Stimulated activated CD4-positive, alpha-beta T cell treated with anti-CD3 and anti-CD28 coated beads, Interleukin-15, amount 100 ng/mL, for 1 hour (primary cell): ENCODE measurements around the gene TSPAN31.

Experiments used
- DNase-seq, 2 donors: peaks; one replicate each; pipeline ENCODE4 v3.0.0-alpha.2; 2020; ENCODE audit warnings: low read depth in 1 of 2, low spot score in 1 of 2

Gene TSPAN31

GRCh38 chr12:57722716-57723629 is 21.9 kb upstream of the TSPAN31 start:
- no peak for DNase-seq

- DNase-seq = no peak
These were observed 21.2 kb upstream of the TSPAN31 start for GRCh38 chr12:57723630-57723962.

GRCh38 chr12:57724003-57724935 is 20.6 kb upstream of the TSPAN31 start:
- DNase-seq = no peak

GRCh38 chr12:57724936-57725740 is 19.7 kb upstream of the TSPAN31 start:
- no peak for DNase-seq

GRCh38 chr12:57725851-57726150 is 19.0 kb upstream of the TSPAN31 start:
- DNase-seq = no peak

- no peak for DNase-seq
These were observed 18.5 kb upstream of the TSPAN31 start for GRCh38 chr12:57726151-57726883.

- DNase-seq = no peak
These were observed 17.7 kb upstream of the TSPAN31 start for GRCh38 chr12:57726884-57727757.

GRCh38 chr12:57727758-57728395 is 17.0 kb upstream of the TSPAN31 start:
- no peak for DNase-seq

GRCh38 chr12:57729321-57729844 is 15.5 kb upstream of the TSPAN31 start:
- no peak for DNase-seq

- DNase-seq = no peak
These were observed 14.3 kb upstream of the TSPAN31 start for GRCh38 chr12:57730336-57731067.

GRCh38 chr12:57731411-57732080 is 13.3 kb upstream of the TSPAN31 start:
- no peak for DNase-seq

GRCh38 chr12:57732270-57732669 is 12.6 kb upstream of the TSPAN31 start:
- DNase-seq = no peak

GRCh38 chr12:57732726-57733593 is 11.9 kb upstream of the TSPAN31 start:
- no peak for DNase-seq

GRCh38 chr12:57733928-57734327 is 10.9 kb upstream of the TSPAN31 start:
- DNase-seq = no peak

- no peak for DNase-seq
These were observed 10.2 kb upstream of the TSPAN31 start for GRCh38 chr12:57734591-57734990.

- no peak for DNase-seq
These were observed 9.5 kb upstream of the TSPAN31 start for GRCh38 chr12:57735198-57735855.
